DMS 273 (cell line): Measurements from ENCODE around the gene AGAP9.
"Not testable (repeated sequence)": the region's sequence is repeated elsewhere in the genome, so short reads cannot be mapped to it uniquely, and the experiment has no call there.

Experiments
- DNase-seq: peaks from one replicate; lab custom pipeline; 2025; ENCODE audit not compliant: unreplicated experiment; lab: John Stamatoyannopoulos, UW

Gene AGAP9

DNA sequence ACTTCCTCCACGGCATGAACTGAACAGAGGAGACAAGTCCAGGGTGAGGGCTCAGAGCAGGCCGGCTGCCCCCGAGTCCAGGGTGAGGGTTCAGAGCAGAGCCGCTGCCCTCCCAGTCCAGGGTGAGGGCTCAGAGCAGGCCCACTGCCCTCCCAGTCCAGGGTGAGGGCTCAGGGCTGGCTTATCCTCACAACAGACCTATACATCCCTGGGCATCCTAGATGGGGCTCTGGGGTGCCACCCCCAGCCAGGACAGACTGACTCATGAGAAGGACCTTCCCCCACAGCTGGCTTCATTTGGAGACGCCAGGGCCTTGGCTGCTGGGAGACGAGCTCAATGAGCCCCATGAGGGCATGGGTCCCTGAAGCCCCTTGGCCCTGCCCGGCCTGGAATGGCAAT is 33.8 kb downstream of the AGAP9 start:
- not testable (repeated sequence) for DNase-seq

GRCh38 chr10:47485943-47486342 is 37.5 kb downstream of the AGAP9 start:
- DNase-seq: not testable (repeated sequence)

DNA sequence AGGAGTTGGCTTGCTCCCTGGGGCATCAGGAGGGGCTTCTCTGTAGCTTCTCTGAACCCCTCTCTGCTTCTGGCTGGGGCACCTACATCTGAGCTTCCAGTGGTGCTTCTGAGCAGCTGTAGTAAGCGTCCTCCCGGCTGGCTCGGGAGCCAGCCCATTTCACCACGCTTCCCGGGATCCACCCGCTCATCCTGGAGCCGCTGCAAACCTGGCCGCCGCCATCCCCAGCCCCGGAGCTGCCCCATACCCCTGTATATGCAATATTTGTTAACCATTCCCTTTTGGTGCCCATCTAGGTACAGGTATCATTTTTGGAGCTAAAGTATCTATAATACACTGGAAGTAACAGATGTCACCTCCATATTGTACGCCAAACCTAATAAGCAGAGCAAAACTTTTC is 38.7 kb downstream of the AGAP9 start:
- not testable (repeated sequence) for DNase-seq

GRCh38 chr10:47483923-47484322 is 39.5 kb downstream of the AGAP9 start, which contains the start of gene ANXA8:
ANXA8 (minus strand) TSS chr10:47484115; CDS start chr10:47483933, 182 bp downstream.
- not testable (repeated sequence) for DNase-seq

DNA sequence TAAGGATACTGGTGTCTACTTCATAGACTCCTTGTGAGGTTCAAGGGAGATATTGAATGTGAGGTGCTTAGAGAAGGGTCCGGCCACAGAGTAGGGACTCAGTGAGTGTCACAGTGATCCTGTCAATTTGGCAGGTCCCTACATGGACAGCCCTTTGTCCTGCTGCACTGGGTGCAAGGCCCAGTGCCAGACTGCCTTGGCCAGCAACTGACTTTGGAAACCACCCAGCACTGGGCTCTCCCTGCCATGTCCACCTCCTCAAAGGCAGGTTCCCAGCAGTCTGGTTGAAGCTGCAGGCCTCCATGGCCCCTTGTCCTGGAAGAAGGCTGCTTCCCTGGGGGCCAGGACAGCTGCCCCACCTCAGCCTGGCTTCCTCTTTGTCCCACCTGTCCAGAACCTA is 41.1 kb downstream of the AGAP9 start:
- not testable (repeated sequence) for DNase-seq

DNA sequence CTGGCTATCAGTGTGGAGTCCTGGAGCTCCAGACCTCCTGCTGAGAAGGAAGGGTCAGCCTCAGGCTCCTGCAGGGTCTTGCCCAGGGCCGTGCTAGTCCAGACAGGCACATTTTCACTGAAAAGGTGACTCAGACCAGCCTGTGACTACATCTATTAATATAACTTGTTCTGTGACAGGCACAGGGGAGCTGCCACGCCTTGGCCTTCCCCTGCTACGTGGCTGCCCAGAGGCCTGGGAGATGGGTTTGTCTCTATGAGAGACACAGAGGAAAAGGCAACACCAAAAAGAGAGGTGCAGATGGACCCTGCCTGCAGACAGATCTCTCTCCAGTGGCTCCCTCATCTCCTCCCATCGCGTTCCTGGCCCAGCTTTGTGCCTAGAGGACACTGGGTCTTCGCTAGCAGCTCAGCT is 41.7 kb downstream of the AGAP9 start:
- DNase-seq: not testable (repeated sequence)

- not testable (repeated sequence) for DNase-seq
These were observed 42.2 kb downstream of the AGAP9 start for GRCh38 chr10:47481182-47481766.

GRCh38 chr10:47480133-47480532 is 43.3 kb downstream of the AGAP9 start:
- DNase-seq: not testable (repeated sequence)

- DNase-seq: not testable (repeated sequence)
These were observed 45.3 kb downstream of the AGAP9 start for GRCh38 chr10:47478114-47478513.

DNA sequence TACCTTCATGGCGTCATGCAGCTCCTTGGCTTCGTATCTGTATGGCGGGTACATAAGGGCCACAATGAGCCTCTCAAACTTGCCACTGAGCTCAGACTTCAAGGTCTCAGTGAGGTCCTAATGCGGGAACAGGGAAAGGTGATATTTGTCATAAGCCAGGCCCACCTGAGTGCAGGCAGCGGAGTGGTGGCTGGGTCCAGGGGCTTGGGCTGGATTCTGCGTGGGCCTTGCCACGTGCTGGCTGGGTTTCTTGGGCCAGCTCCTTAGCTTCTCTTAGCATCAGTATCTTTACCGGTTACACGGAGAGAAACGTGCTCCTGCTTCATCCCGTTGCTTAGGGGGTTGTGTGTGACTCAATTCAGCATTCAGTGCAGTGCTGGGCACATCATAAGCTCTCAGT is 46.4 kb downstream of the AGAP9 start:
- not testable (repeated sequence) for DNase-seq

- DNase-seq: not testable (repeated sequence)
These were observed 48.3 kb downstream of the AGAP9 start for GRCh38 chr10:47475101-47475500.

DNA sequence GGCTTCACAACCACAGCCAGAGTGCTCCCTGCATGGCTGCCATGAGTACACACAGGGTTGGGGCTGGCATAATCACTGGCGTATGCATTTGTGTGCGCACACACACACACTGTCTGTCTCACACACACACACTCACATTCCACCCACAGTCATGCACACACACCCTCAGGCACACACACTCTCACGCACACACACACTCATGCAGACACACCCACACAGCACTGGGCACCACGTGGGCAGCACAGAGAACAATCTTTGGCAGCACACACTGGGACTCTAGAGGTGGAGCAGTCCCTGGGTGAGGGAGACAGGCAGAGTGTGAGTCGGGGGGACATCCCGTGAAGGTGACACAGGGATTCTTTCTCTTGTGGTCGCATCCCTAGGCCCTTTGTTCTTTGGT is 49.9 kb downstream of the AGAP9 start:
- DNase-seq: not testable (repeated sequence)

DNA sequence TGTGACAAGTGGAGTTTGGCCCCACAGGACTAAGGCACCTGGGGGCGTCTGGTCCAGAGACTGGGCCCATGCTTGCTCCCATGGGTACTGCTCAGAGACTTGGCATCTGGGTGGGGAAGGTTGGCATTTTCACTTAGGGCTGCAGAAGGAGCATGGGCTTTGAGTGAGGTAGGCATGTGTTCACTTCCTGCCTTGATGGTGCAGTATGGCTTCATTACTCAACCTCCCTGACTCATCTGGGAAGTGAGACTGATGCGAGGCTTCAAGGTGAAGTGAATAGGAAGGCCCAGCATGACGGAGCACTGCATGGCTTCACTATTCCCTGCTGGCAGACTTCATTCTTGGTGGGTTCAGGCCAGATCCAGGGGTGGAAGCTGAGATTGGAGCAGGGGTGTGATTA is 50.8 kb downstream of the AGAP9 start:
- DNase-seq: not testable (repeated sequence)

GRCh38 chr10:47472072-47472471 is 51.4 kb downstream of the AGAP9 start:
- not testable (repeated sequence) for DNase-seq

- DNase-seq: not testable (repeated sequence)
These were observed 54.5 kb downstream of the AGAP9 start for GRCh38 chr10:47468731-47469528.

DNA sequence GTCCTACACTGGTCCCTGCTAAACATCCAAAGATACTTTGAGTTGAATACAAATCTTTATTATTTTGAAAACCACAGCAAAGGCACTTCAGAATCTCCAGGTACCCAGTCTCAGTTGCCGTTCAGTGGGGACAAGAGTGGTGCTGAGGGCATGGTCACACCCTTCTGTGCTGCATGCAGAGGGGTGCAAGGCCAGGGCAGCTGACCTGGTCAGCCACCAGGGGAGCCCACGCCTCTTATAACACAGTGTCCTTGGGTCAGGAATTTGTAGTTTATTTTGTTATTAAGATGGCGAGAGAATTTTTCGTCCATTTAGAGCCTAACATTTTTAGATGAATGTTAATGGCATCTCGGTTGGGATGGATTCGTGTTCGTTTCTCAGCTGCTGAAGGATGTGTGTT is 55.5 kb downstream of the AGAP9 start:
- DNase-seq: not testable (repeated sequence)

- DNase-seq: not testable (repeated sequence)
These were observed 56.0 kb downstream of the AGAP9 start for GRCh38 chr10:47467458-47467857.

- DNase-seq: not testable (repeated sequence)
These were observed 58.1 kb downstream of the AGAP9 start for GRCh38 chr10:47465216-47465917.

DNA sequence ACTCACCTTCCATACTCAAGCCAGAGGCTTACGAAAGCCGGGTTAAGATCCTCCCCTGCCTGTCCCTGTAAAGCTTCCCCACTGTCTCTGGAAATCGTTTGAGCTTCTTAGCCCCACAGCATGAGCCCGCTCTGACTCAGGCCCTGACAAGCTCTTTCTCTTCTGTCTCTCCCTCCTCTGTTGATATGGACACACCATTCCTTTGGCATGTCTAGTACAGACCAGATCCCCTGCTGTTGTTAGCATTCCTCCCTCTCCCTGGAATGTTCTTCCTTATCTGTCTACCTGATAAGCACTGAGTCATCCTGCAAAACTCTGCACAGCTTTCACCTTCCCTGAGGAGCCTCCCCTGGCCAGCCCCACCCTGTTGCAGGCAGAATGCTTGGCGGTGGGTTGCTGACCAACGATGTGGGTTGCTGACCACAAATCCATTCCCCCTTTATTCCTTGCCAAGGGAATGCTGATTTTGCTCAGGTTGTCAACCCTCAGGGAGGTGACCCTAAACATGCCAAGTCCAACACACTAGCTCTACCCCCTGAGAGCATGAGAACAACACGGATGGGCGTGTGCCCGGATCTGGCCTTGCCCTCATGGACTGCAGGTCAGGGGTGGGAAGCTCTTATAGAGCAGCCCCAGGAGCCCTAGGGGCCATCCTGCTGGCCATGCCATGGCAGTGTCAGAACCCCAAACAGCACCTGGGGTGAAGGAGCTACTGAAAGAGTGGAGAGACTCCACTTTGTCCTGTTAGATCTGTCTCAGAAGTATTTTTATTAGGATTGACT is 60.7 kb downstream of the AGAP9 start:
- not testable (repeated sequence) for DNase-seq

DNA sequence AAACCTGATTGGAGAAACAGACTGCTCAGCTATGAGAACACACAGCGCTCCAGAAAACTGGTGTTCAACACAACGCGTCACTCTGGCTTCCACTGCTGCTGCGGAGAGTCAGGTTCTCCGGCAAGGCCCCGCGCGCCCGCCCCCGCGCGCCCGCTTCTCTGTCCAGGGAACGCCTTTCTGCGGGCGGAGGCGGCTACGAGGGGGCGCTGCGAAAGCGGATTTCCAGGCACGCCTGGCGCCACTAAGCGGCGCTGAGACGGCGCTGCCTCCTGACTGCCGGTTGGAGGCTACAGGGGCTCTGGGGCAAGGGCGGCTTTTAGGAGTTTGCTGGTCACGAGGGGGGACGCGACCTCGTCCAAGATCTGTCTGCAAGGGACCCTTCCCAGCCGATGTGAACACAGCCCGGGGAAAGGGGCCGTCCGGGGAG is 62.2 kb downstream of the AGAP9 start:
- peak; percentile 68 for DNase-seq
